D721Med (cell line): ENCODE results near the gene TRAF1.

Source experiments
- DNase-seq: peaks from one replicate; pipeline ENCODE4 v3.0.0; 2011; ENCODE audit warnings: low spot score; ENCODE audit not compliant: insufficient read length
- FAIRE-seq: peaks from 2 replicates; lab custom pipeline; 2011; peaks lifted over from hg19 to GRCh38; lab: Jason Lieb, UNC
- CTCF ChIP-seq: IDR thresholded peaks from 2 replicates; pipeline ENCODE4 v1.5.1; 2012; ENCODE audit warnings: mild to moderate bottlenecking, control low read depth; ENCODE audit not compliant: insufficient read depth; ENCODE audit errors: missing control alignments

The TRAF1 gene

DNA sequence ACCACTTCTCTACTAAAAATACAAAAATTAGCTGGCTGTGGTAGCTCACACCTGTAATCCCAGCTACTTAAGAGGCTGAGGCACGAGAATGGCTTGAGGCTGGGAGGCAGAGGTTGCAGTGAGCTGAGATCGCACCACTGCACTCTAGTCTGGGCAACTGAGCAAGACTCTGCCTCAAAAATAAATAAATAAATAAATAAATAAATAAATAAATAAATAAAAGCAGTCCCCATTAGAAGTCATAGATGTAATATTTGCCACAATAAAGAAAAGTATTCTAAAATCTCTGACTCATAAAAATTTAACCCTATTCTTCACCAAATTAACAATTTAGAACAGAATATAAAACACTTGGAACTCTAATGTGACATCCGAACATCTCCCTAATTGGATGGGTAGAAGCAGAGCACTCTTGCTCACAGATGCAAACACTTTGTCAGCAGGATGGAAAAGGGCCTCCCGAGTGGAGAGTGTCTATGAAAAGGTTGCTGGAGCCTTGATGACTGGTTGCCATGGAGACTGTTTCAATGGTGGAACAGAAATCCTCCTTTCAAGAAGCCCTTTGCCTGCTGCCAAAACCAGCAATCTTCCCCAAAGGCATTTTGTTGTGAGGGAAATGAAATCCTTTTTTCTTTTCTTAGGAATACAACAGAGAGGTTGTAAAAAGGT lies 38.9 kb upstream of the TRAF1 start:
- FAIRE-seq (no peak), DNase-seq (no peak)
- no peak for TF ChIP-seq CTCF

DNA sequence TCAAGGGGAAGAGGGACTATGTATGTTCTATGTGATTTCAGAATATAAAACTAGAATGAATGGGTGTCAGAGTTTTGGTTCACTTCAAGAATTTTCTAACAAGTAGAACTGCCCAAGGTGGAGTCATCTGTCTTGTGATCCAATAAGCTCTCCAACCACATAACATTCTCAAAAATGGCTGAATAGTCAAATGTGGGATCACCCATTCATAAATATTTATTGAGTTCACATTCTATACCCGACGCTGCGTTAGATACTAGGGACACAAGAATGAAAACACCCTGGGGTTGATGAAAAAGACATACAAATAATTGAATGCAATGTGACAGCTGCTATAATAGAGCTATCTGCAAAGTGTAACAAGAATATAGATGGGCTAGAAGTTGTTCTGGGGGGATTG lies 35.3 kb upstream of the TRAF1 start:
- DNase-seq (no peak), FAIRE-seq (no peak)
- no peak for TF ChIP-seq CTCF

GRCh38 chr9:120960001-120960400 lies 33.4 kb upstream of the TRAF1 start:
- no peak for FAIRE-seq
- TF ChIP-seq CTCF = no peak
- DNase-seq = no peak

GRCh38 chr9:120956862-120957261 lies 30.3 kb upstream of the TRAF1 start:
- TF ChIP-seq CTCF = no peak
- DNase-seq = no peak
- FAIRE-seq = no peak

GRCh38 chr9:120951960-120952618 lies 25.5 kb upstream of the TRAF1 start:
- no peak for FAIRE-seq
- no peak for DNase-seq
- TF ChIP-seq CTCF = no peak

GRCh38 chr9:120950421-120951388 lies 24.1 kb upstream of the TRAF1 start:
- TF ChIP-seq CTCF = no peak
- DNase-seq = no peak
- no peak for FAIRE-seq
